OCI-LY7 (cell line): ENCODE measurements around the gene ZCCHC3.

Experiments
- EZH2phosphoT487 ChIP-seq: fragments of 200-600 bp; sonication (generic); IDR thresholded peaks from 2 replicates; pipeline ENCODE4 v1.6.1; 2018; ENCODE audit warnings: low read depth, borderline replicate concordance, mild to moderate bottlenecking, mixed run types, antibody characterized with exemption, low read length, moderate library complexity, mixed read lengths
- TF ChIP-seq, protein P1 (sequence below): fragments of 200-600 bp; sonication (generic); conservative IDR thresholded peaks from 2 replicates; pipeline ENCODE4 v1.5.1; 2014; ENCODE audit warnings: mild to moderate bottlenecking, antibody characterized with exemption, low read length, moderate library complexity, mixed read lengths

DNA sequence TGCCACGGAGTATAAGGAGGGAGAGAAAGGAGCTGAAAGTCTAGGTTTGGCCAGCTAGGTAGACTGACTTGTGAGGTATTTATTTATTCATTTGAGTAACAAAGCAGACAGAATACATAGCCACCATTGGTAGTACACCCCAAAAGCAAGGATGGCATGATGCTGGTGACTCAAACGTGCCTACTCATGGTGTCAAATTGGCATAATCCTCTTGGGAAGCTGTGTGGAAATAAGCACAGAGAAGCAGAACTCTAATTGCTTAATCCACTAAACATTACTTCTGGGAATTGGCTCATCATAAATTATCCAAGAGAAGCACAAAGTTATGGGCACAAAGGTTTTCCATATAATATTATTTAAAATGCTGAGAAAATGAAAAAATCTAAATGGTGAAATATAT is 37.4 kb upstream of the ZCCHC3 start:
- TF ChIP-seq, protein P1, sequence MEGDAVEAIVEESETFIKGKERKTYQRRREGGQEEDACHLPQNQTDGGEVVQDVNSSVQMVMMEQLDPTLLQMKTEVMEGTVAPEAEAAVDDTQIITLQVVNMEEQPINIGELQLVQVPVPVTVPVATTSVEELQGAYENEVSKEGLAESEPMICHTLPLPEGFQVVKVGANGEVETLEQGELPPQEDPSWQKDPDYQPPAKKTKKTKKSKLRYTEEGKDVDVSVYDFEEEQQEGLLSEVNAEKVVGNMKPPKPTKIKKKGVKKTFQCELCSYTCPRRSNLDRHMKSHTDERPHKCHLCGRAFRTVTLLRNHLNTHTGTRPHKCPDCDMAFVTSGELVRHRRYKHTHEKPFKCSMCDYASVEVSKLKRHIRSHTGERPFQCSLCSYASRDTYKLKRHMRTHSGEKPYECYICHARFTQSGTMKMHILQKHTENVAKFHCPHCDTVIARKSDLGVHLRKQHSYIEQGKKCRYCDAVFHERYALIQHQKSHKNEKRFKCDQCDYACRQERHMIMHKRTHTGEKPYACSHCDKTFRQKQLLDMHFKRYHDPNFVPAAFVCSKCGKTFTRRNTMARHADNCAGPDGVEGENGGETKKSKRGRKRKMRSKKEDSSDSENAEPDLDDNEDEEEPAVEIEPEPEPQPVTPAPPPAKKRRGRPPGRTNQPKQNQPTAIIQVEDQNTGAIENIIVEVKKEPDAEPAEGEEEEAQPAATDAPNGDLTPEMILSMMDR, result no peak
- no peak for TF ChIP-seq EZH2phosphoT487
